Kidney epithelial cell (primary cell): ENCODE results near the gene CTIF. TPM values are rescaled to one million over a fixed set of nuclear protein-coding genes. Genes with fewer than 3 reads are reported as not detected.

Experiments used
- DNase-seq: peaks from one replicate; pipeline ENCODE4 v3.0.0-alpha.2; 2010; ENCODE audit warnings: low read depth
- H3K27me3 ChIP-seq: 2 replicates; pipeline ENCODE4 v1.6.0; 2011; ENCODE audit warnings: low read length; ENCODE audit not compliant: control insufficient read depth, insufficient read depth
- H3K36me3 ChIP-seq: 2 replicates; pipeline ENCODE4 v1.5.1; 2011; ENCODE audit warnings: low read length; ENCODE audit not compliant: control insufficient read depth, insufficient read depth
- H3K4me3 ChIP-seq: 2 replicates; pipeline ENCODE4 v1.5.1; 2011; ENCODE audit warnings: low read depth, mild to moderate bottlenecking, control low read depth, low read length
- total RNA-seq: library from RNA; depleted of rRNA; stranded (reverse); fragments of >200 nt; gene quantifications from 2 replicates; pipeline ENCODE4 v1.2.3, GENCODE V29; 2015
- TF ChIP-seq, protein P1 (sequence below): IDR thresholded peaks from 2 replicates; pipeline ENCODE4 v1.5.1; 2011; ENCODE audit warnings: mild to moderate bottlenecking, moderate library complexity, low read length, control low read depth, inconsistent platforms; ENCODE audit not compliant: insufficient read depth, poor library complexity, severe bottlenecking

Gene CTIF
- total RNA-seq, 1 donor from 2014 or later = 24.3 TPM

DNA sequence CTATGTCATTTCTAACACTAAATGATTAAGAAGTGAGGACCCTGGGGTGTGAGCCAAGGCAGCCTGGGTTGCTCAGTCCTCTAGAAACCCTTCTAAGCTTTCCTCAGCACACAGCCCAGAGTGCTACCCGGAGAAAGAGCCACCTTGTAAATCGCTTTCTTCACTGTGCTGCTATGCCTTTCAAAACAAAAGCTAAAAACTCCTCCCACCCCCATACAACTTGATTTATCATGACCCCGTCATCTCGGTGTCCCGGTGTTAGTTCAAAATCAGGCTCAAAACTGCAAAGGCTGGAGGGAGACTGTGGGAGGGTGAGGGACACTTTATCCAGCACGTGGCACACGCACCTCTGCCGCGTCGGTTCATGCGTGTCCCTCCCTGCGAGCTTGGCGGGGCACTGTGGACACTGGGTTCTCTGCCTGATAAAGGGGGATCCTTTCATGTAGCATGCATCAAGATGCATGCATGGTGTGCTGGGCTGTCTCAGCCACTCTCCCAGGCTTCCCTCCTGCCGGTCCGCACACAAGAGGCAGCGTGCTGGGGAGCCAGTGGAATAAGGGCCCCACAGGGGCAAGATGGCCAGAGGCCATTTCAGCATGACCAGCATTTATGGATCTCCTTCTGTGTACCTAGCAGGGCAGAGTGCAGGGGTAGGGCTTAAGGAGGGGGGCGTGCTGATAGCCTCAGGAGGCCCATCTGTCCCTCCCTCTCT is 241.5 kb downstream of the CTIF start:
- no peak for DNase-seq
- H3K27me3 ChIP-seq = no peaks in the 10 kb centered on the region
- no peaks in the 10 kb centered on the region for H3K36me3 ChIP-seq
- TF ChIP-seq, protein P1, sequence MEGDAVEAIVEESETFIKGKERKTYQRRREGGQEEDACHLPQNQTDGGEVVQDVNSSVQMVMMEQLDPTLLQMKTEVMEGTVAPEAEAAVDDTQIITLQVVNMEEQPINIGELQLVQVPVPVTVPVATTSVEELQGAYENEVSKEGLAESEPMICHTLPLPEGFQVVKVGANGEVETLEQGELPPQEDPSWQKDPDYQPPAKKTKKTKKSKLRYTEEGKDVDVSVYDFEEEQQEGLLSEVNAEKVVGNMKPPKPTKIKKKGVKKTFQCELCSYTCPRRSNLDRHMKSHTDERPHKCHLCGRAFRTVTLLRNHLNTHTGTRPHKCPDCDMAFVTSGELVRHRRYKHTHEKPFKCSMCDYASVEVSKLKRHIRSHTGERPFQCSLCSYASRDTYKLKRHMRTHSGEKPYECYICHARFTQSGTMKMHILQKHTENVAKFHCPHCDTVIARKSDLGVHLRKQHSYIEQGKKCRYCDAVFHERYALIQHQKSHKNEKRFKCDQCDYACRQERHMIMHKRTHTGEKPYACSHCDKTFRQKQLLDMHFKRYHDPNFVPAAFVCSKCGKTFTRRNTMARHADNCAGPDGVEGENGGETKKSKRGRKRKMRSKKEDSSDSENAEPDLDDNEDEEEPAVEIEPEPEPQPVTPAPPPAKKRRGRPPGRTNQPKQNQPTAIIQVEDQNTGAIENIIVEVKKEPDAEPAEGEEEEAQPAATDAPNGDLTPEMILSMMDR = no peak
- H3K4me3 ChIP-seq = no peak overlapping the region

DNA sequence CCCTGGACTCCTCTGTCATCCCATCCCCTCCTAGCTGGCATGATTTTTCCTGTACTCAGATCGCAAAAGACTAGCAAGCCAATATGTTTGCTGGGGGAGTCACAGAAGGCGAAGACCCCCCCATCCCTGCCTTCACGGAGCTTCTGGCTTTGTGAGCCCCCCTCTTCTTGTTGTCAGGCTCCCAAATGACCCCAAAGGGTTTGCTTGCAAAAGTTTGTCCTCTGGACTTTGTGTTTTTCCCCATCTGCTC is 242.0 kb downstream of the CTIF start:
- TF ChIP-seq, protein P1 = no peak
- no peak overlapping the region for H3K4me3 ChIP-seq

DNA sequence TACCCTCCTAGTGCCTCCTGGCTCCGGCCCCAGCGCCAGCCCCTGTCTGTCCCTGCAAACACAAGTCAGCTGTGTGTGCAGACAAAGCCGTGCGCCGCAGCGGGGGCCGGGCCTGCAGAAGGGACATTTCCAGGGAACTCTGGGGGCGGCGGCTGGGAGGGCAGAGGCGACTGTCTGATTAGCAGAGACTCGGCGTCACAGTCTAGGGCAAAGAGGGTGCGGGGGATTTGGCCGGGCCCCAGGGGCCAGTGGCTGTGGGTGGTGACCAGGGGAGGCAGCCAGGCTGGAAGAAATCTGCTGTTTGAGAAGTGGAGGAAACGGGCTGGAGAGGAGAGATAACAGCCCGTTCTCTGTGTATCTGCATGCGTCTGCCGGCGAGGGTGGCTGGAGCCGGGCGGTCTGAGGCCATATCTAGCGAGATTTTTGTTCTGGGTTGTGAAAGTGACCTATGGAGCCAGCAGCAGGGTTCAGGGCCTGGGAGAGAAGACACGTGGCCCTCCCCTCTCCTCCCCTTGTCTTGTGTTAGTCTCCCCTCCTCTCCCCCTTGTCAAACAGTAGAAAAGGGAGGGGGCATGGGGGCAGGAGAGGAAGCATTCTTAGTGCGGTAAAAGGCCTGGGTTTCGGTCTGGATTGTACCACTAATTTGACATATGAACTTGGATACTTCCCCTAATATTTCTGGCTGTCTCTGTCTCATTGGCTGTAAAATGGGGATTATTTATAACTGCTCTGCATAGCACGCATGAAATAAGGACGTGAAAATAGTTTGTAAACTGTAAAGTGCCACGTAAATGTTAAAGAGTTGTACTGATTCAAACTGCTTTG is 242.5 kb downstream of the CTIF start:
- H3K27me3 ChIP-seq = no peaks in the 10 kb centered on the region
- no peak for DNase-seq
- TF ChIP-seq, protein P1 = no peak
- H3K36me3 ChIP-seq = no peaks in the 10 kb centered on the region
- H3K4me3 ChIP-seq = no peak overlapping the region

More for the DNA sequence above, 242.0 kb downstream of the CTIF start:
- Histone ChIP-seq H3K36me3 (no peaks in the 10 kb centered on the region), H3K27me3 (no peaks in the 10 kb centered on the region)
- no peak for DNase-seq

DNA sequence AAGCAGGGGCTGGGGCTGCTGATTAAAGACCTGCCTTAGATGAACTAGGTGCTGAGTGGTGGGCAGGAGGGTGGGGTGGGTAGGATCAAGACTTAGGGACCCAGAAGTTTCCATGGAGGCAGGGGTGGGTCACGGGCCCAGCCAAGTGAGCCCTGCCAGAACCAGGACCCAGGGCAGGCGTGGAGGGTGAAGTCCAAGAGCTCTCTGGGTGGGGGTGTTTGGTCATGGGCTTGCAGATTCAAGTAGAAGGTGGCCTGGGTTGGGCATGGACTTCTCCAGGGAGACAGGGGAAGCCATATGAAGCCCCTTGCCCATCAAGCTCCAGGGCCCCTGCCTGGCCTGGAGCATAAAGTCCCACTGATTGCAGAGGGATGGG is 243.1 kb downstream of the CTIF start:
- no peak for DNase-seq
- TF ChIP-seq, protein P1 = no peak
- no peak overlapping the region for H3K4me3 ChIP-seq
- H3K27me3 ChIP-seq = no peaks in the 10 kb centered on the region
- no peaks in the 10 kb centered on the region for H3K36me3 ChIP-seq

DNA sequence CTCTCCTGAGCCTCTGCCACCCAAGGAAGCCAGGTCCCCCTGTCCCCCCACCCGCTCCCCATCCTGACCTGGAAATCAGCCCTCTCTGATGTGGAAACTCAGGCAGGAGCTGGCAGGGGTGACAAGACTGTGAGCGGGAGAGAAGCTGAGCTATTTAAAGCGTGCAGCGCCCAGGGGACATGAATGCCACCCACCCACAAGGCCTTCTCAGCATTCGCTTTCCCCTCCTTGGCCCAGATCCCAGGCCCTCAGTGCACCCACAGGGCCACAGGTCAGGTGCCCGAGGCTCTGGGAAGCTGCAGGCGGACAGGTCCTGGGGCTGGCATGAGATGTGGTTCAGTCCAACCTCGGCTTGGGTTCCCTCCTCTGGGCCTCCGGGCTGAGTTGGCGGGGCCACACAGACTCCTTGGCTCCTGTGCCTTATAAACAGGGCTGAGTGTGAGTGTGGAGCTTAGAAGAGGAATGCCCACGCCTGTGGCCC is 243.6 kb downstream of the CTIF start:
- Histone ChIP-seq H3K4me3 (no peak overlapping the region), H3K27me3 (no peaks in the 10 kb centered on the region), H3K36me3 (no peaks in the 10 kb centered on the region)
- TF ChIP-seq, protein P1 = no peak
- DNase-seq = no peak
